H54 (cell line): ENCODE results near the gene PRKCZ.
A peak's percentile ranks its signal among the peaks of the same experiment; 100 is the strongest.

Experiments used
- DNase-seq: peaks from one replicate; pipeline ENCODE4 v3.0.0; 2011; ENCODE audit warnings: low spot score, mixed read lengths; ENCODE audit not compliant: insufficient read length
- FAIRE-seq: peaks from 3 replicates; lab custom pipeline; 2011; peaks lifted over from hg19 to GRCh38; lab: Jason Lieb, UNC
- POLR2A ChIP-seq: IDR thresholded peaks from 2 replicates; pipeline ENCODE4 v1.6.1; 2011; ENCODE audit warnings: low read depth, mild to moderate bottlenecking, low read length

Gene PRKCZ

GRCh38 chr1:2031546-2032540 lies 18.4 kb upstream of the PRKCZ start:
- no peak for DNase-seq
- no peak for FAIRE-seq

GRCh38 chr1:2032737-2033136 lies 17.5 kb upstream of the PRKCZ start:
- FAIRE-seq: no peak
- no peak for DNase-seq
- no peak for TF ChIP-seq POLR2A

More at GRCh38 chr1:2031546-2032540, 18.4 kb upstream of the PRKCZ start:
- TF ChIP-seq POLR2A: no peak

- no peak for TF ChIP-seq POLR2A
- no peak for FAIRE-seq
- no peak for DNase-seq
Measured at GRCh38 chr1:2033165-2033564, 17.0 kb upstream of the PRKCZ start.

GRCh38 chr1:2036287-2036686 lies 13.9 kb upstream of the PRKCZ start:
- TF ChIP-seq POLR2A: no peak
- FAIRE-seq (no peak), DNase-seq (no peak)

- FAIRE-seq (no peak), DNase-seq (no peak)
- no peak for TF ChIP-seq POLR2A
Measured at GRCh38 chr1:2037314-2037979, 12.8 kb upstream of the PRKCZ start.

GRCh38 chr1:2038229-2038628 lies 12.0 kb upstream of the PRKCZ start:
- no peak for DNase-seq
- no peak for FAIRE-seq
- no peak for TF ChIP-seq POLR2A

- DNase-seq (no peak), FAIRE-seq (no peak)
- no peak for TF ChIP-seq POLR2A
Measured at GRCh38 chr1:2039251-2039650, 11.0 kb upstream of the PRKCZ start.

- TF ChIP-seq POLR2A: no peak
- FAIRE-seq: no peak
- no peak for DNase-seq
Measured at GRCh38 chr1:2041305-2041704, 8.9 kb upstream of the PRKCZ start.

- no peak for FAIRE-seq
- TF ChIP-seq POLR2A: no peak
- DNase-seq: no peak
Measured at GRCh38 chr1:2041887-2042286, 8.3 kb upstream of the PRKCZ start.

- no peak for TF ChIP-seq POLR2A
- DNase-seq (no peak), FAIRE-seq (no peak)
Measured at GRCh38 chr1:2042830-2043773, 7.1 kb upstream of the PRKCZ start.

- FAIRE-seq (no peak), DNase-seq (no peak)
- TF ChIP-seq POLR2A: no peak
Measured at GRCh38 chr1:2043886-2044285, 6.3 kb upstream of the PRKCZ start.

GRCh38 chr1:2044510-2045319 lies 5.5 kb upstream of the PRKCZ start:
- FAIRE-seq (no peak), DNase-seq (peak; percentile 78)
- no peak for TF ChIP-seq POLR2A

GRCh38 chr1:2045468-2046173 lies 4.6 kb upstream of the PRKCZ start:
- FAIRE-seq (no peak), DNase-seq (no peak)
- TF ChIP-seq POLR2A: no peak
